Measurements from ENCODE around the gene ADAMTS6. TPM values are rescaled to one million over a fixed set of nuclear protein-coding genes. Genes with fewer than 3 reads are reported as not detected.

Gene ADAMTS6
- total and polyA plus RNA-seq, 2 of the 13 experiments (the other 11 are each of a cell fraction or from before 2014, with no cell fraction given), result 3.1 to 8.2 TPM

- Histone ChIP-seq H3K4me1 (ENCODE audit: insufficient read depth, low read length) (no peaks in the 10 kb centered on the region; the same call in 1 of the 2 replicates), H3K4me2 (ENCODE audit: low read depth, low read length) (no peak overlapping the region), H3K9me3 (ENCODE audit: low read length) (no peaks in the 10 kb centered on the region), H3K9ac (ENCODE audit: insufficient read depth, low read depth, low read length) (no peak overlapping the region), H3K27me3 (ENCODE audit: control insufficient read depth in 1 of 2, insufficient read depth in 2 of 2, low read length in 2 of 2) (no peaks in the 10 kb centered on the region), H2AFZ (ENCODE audit: low read length) (no peak overlapping the region), H3K36me3 (replicated peaks in 1 of 2; ENCODE audit: control insufficient read depth in 1 of 2, insufficient read depth in 2 of 2, low read length in 2 of 2) (no peaks in the 10 kb centered on the region), H3K4me3 (replicated peaks in 1 of 3; ENCODE audit: insufficient read depth in 1 of 3, low read depth in 2 of 3, low read length in 3 of 3) (no peak overlapping the region), H4K20me1 (ENCODE audit: insufficient read depth, low read length) (no peaks in the 10 kb centered on the region), H3K79me2 (ENCODE audit: insufficient read depth, low read length) (no peaks in the 10 kb centered on the region), H3K27ac (ENCODE audit: extremely low read length, insufficient read depth, low read length) (no peak overlapping the region)
- DNase-seq (ENCODE audit: low spot score) (no peak), FAIRE-seq (no peak), ATAC-seq (no peak)
- intact Hi-C loops (cut with micrococcal nuclease; ENCODE audit: unreplicated experiment) (no loop called here), in situ Hi-C loops (cut with HindIII; ENCODE audit: extremely low pct_ligation_motif_present, low pct_unique_long_range_greater_than_20kb) (no loop called here)
- ChIA-PET POLR2A (no interaction called here), CTCF (ENCODE audit: low intra/inter-chr PET ratio, low total read pairs) (no interaction called here)
- no peak for TF ChIP-seq PTBP1 (IDR thresholded peaks at IDR 0.05; ENCODE audit: low read depth, low read length, poor library complexity, severe bottlenecking)
- TF ChIP-seq YY1 (IDR thresholded peaks at IDR 0.05; ENCODE audit: insufficient read depth, insufficient replicate concordance, low read depth, low read length), result no peak
- TF ChIP-seq ONECUT2 (CRISPR knock-in tag; IDR thresholded peaks at IDR 0.05), result no peak
- TF ChIP-seq FOXJ3 (CRISPR knock-in tag; IDR thresholded peaks at IDR 0.05; ENCODE audit: borderline replicate concordance), result no peak
- TF ChIP-seq BRD4 (CRISPR knock-in tag; IDR thresholded peaks at IDR 0.05), result no peak
- TF ChIP-seq MTF2 (CRISPR knock-in tag; IDR thresholded peaks at IDR 0.05; ENCODE audit: borderline replicate concordance), result no peak
- no peak for TF ChIP-seq ZSCAN9 (CRISPR knock-in tag; IDR thresholded peaks at IDR 0.05; ENCODE audit: borderline replicate concordance)
- TF ChIP-seq SMC3 (IDR thresholded peaks at IDR 0.05; ENCODE audit: low read length), result no peak
- TF ChIP-seq ZNF614 (CRISPR knock-in tag; IDR thresholded peaks at IDR 0.05; ENCODE audit: borderline replicate concordance), result no peak
- TF ChIP-seq USF2 (IDR thresholded peaks at IDR 0.05; ENCODE audit: low read depth, low read length), result no peak
- no peak for TF ChIP-seq USF2 (CRISPR knock-in tag; IDR thresholded peaks at IDR 0.05; ENCODE audit: borderline replicate concordance)
- TF ChIP-seq ZGPAT (CRISPR knock-in tag; IDR thresholded peaks at IDR 0.05), result no peak
- no peak for TF ChIP-seq DNMT3B (CRISPR knock-in tag; conservative IDR thresholded peaks at IDR 0.05)
- TF ChIP-seq ZFP41 (CRISPR knock-in tag; IDR thresholded peaks at IDR 0.05; ENCODE audit: borderline replicate concordance), result no peak
- no peak for TF ChIP-seq ZBTB4 (CRISPR knock-in tag; IDR thresholded peaks at IDR 0.05; ENCODE audit: borderline replicate concordance)
- no peak for TF ChIP-seq NFRKB (IDR thresholded peaks at IDR 0.05)
- TF ChIP-seq GLI4 (CRISPR knock-in tag; IDR thresholded peaks at IDR 0.05; ENCODE audit: borderline replicate concordance), result no peak
- no peak for TF ChIP-seq NFKBIZ (CRISPR knock-in tag; IDR thresholded peaks at IDR 0.05)
- no peak for TF ChIP-seq RELA (CRISPR knock-in tag; IDR thresholded peaks at IDR 0.05)
- 65% methylated on average over 3 of the region's 3 CpGs for WGBS (ENCODE audit: low lambda C conversion rate)
- BruUV-seq (replicated peaks), result no TSS peak
Measured at GRCh38 chr5:65474130-65474711, 7.5 kb downstream of the ADAMTS6 start.
